ENCODE measurements around the gene MYL9. TPM values are rescaled to one million over a fixed set of nuclear protein-coding genes. Genes with fewer than 3 reads are reported as not detected.

MYL9 gene
- total RNA-seq, 4 donors from 2014 or later, result 1,087 to 2,842 (median 1,707) TPM

GRCh38 chr20:36544134-36545018 lies 3.1 kb downstream of the MYL9 start:
- peak; percentile 18 for ATAC-seq
- WGBS, 2 donors (ENCODE audit: low coverage in 1 of 2), result 25 to 38% methylated on average over 2 to 10 of the region's 15 CpGs
- H3K27me3 ChIP-seq, result no peaks in the 10 kb centered on the region
- H3K4me1 ChIP-seq, result peaks cover 0 to 99% (median 21%) of the 10 kb centered on the region in 3 donors
- H3K4me3 ChIP-seq, result peak overlapping the region; percentile 90 to 92
- TF ChIP-seq EP300 (IDR thresholded peaks at IDR 0.05), result no peak
- TF ChIP-seq CTCF (IDR thresholded peaks at IDR 0.05), result peak in 1 of 4 experiments; percentile 2
- peak; percentile 91 for TF ChIP-seq POLR2AphosphoS5 (IDR thresholded peaks at IDR 0.05)
- H3K36me3 ChIP-seq, result peaks cover 0 to 48% of the 10 kb centered on the region in 2 donors
- no peaks in the 10 kb centered on the region for H3K9me3 ChIP-seq
- H3K27ac ChIP-seq, result peak overlapping the region; percentile 93 to 98 (median 98)

- Histone ChIP-seq H3K27me3 (no peaks in the 10 kb centered on the region), H3K27ac (peak overlapping the region in 3 of 4 donors; percentile 93 to 98 (median 97)), H3K36me3 (peaks cover 0 to 53% of the 10 kb centered on the region in 2 donors), H3K4me1 (peaks cover 0 to 99% (median 21%) of the 10 kb centered on the region in 3 donors), H3K4me3 (peak overlapping the region in 1 of 2 donors; percentile 90), H3K9me3 (no peaks in the 10 kb centered on the region)
- WGBS, 2 donors (ENCODE audit: low coverage in 1 of 2), result 20 to 31% methylated on average over 2 to 3 of the region's 14 CpGs
- ATAC-seq, result no peak
- no peak for TF ChIP-seq CTCF (IDR thresholded peaks at IDR 0.05)
These were observed 4.9 kb downstream of the MYL9 start for GRCh38 chr20:36546111-36546736.

DNA sequence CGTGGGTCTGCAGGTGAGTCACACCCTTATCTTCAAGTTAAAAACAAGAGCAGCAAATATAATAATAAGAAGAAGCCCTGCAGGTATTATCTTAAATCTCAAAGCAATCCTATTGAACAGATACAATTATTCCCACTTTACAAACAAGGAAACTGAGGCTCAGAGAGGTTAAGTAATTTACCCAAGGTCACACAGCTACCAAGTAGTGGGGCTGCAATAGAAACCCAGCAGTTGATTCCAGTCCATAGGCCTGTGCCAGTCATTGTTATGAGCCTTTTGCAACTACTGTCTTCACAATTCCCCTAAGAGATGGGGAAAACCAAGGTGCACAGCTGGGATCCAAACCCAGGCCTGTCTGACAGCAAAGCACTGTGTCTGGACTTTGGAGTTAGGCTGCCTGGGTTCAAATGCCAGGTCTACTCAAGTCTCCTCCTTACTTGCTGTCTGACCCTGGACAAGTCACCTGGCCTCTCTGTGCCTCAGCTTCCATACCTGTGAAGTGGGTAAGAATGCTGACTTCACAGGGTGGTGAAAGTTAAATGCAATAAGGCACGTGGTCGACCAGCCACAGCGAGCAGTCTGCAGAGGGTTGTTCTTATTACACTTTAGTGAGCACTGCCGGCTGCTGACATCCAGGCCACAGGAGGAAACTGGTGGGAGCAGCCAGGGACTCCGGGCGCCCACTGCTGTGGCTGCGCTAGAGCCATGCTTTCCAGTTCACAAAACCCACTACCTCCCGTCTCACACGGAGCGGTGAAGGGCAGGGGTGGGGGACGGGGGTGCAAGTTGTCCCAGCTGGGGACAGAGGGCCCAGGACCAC lies 6.1 kb downstream of the MYL9 start:
- H3K9me3 ChIP-seq, result no peaks in the 10 kb centered on the region
- H3K27ac ChIP-seq, result peak overlapping the region in 3 of 4 donors; percentile 93 to 98 (median 97)
- ATAC-seq, result no peak
- peaks cover 0 to 92% (median 19%) of the 10 kb centered on the region in 3 donors for H3K4me1 ChIP-seq
- WGBS, 2 donors (ENCODE audit: low coverage in 1 of 2), result 28% methylated on average over 3 of the region's 12 CpGs; no CpG with 5 or more reads in 1 of the 2 donors
- peak overlapping the region in 1 of 2 donors; percentile 2 for H3K4me3 ChIP-seq
- no peaks in the 10 kb centered on the region for H3K27me3 ChIP-seq
- TF ChIP-seq POLR2A (IDR thresholded peaks at IDR 0.05) (no peak), EP300 (IDR thresholded peaks at IDR 0.05) (no peak), POLR2AphosphoS5 (IDR thresholded peaks at IDR 0.05) (no peak), CTCF (IDR thresholded peaks at IDR 0.05) (no peak)
- peaks cover 0 to 53% of the 10 kb centered on the region in 2 donors for H3K36me3 ChIP-seq

DNA sequence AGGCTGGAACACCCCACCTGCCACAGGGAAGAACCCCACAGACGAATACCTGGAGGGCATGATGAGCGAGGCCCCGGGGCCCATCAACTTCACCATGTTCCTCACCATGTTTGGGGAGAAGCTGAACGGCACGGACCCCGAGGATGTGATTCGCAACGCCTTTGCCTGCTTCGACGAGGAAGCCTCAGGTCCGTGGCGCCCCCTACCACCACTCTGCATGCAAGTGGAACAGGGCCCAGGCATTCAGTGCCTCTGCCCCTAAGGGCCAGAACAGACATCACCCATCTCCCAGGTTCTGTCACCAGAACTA lies 6.6 kb downstream of the MYL9 start:
- TF ChIP-seq POLR2AphosphoS5 (IDR thresholded peaks at IDR 0.05) (peak; percentile 2), POLR2A (IDR thresholded peaks at IDR 0.05) (no peak), CTCF (IDR thresholded peaks at IDR 0.05) (peak in 2 of 4 experiments; percentile 22 to 42)
- Histone ChIP-seq H3K4me3 (peak overlapping the region in 1 of 2 donors; percentile 2), H3K27ac (peak overlapping the region in 3 of 4 donors; percentile 71 to 98 (median 97)), H3K4me1 (peaks cover 0 to 87% (median 17%) of the 10 kb centered on the region in 3 donors), H3K9me3 (no peaks in the 10 kb centered on the region), H3K36me3 (peaks cover 0 to 53% of the 10 kb centered on the region in 2 donors), H3K27me3 (no peaks in the 10 kb centered on the region)
- WGBS, 2 donors (ENCODE audit: low coverage in 1 of 2), result 100% methylated on average over 1 of the region's 12 CpGs; no CpG with 5 or more reads in 1 of the 2 donors
- no peak for ATAC-seq
